ENCODE data around the gene KRT32.

DNA sequence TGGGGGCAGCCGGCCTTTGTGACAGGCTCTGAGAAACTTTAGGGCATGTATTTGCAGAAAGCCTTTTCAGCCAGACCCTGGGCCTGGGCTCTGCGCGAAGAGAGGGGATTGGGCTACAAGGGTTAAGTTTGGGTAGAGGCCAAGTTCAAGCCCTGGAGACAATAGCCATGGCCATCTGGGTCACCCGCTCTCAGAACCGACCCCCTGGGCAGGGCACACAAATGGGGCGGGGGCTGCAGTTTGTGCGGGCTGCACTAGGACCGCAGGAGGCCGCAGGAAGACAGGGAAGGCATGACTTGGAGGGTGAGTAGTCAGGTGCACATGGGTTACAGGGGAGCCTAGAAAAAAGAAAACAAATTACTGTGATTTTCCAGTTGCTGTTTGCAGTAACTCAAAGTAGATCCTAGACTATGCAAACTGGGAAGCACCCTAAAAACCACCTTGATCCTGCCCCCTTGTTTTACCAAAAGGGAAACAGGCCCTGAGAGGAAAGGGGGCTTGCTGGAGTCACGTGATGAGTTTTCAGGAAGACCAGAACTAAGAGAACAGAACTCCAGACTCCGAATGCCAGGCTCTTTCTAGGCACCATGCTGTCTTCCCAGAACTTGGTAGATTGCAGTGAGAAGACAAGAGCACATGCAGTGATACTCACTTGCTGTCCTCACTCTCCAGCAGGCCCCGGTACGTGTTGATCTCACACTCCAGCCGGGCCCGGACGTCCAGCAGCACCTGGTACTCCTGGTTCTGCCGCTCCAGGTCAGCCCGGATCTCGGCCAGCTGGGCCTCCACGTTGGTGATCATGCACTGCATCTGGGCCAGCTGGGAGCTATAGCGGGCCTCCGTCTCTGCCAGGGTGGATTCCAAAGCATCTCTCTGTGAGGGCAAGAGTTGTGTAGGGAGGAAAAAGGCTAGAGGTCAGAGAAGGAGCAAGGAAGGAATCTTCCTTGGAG, 10.0 kb upstream of the KRT32 start:
- TF ChIP-seq EZH2 (IDR thresholded peaks at IDR 0.05; ENCODE audit: low read length, unreplicated experiment), result no peak
- TF ChIP-seq, protein P1, sequence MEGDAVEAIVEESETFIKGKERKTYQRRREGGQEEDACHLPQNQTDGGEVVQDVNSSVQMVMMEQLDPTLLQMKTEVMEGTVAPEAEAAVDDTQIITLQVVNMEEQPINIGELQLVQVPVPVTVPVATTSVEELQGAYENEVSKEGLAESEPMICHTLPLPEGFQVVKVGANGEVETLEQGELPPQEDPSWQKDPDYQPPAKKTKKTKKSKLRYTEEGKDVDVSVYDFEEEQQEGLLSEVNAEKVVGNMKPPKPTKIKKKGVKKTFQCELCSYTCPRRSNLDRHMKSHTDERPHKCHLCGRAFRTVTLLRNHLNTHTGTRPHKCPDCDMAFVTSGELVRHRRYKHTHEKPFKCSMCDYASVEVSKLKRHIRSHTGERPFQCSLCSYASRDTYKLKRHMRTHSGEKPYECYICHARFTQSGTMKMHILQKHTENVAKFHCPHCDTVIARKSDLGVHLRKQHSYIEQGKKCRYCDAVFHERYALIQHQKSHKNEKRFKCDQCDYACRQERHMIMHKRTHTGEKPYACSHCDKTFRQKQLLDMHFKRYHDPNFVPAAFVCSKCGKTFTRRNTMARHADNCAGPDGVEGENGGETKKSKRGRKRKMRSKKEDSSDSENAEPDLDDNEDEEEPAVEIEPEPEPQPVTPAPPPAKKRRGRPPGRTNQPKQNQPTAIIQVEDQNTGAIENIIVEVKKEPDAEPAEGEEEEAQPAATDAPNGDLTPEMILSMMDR (conservative IDR thresholded peaks at IDR 0.05; ENCODE audit: low read depth, low read length), result no peak
